CD8-positive, alpha-beta memory T cell (primary cell): ENCODE results near the gene FTSJ1. TPM values are rescaled to one million over a fixed set of nuclear protein-coding genes. Genes with fewer than 3 reads are reported as not detected.

ENCODE experiments used
- CTCF ChIA-PET: fragments of 350-600 bp; sonication (Branson Sonifier 250); formaldehyde crosslinking; loops from one replicate; lab custom pipeline; 2021; ENCODE audit warnings: antibody characterized with exemption; lab: Charles Lee
- POLR2A ChIA-PET: fragments of 350-600 bp; sonication (Branson Sonifier 250); formaldehyde crosslinking; loops from one replicate; lab custom pipeline; 2021; ENCODE audit warnings: antibody characterized with exemption; lab: Charles Lee
- DNase-seq, 5 donors: peaks; one replicate each; pipeline versions ENCODE4 v3.0.0 to v3.0.0-alpha.2; 2020 to 2022; ENCODE audit warnings: mixed read lengths in 1 of 5
- H3K27ac ChIP-seq: one replicate; pipeline ENCODE4 v1.7.0; 2013; ENCODE audit warnings: low read depth, mild to moderate bottlenecking, low read length, moderate library complexity
- H3K27me3 ChIP-seq: 2 replicates; pipeline ENCODE4 v1.7.0; 2013; ENCODE audit warnings: low read length, mild to moderate bottlenecking; ENCODE audit not compliant: insufficient read depth, poor library complexity, severe bottlenecking
- H3K36me3 ChIP-seq: 2 replicates; pipeline ENCODE4 v1.7.0; 2013; ENCODE audit warnings: mild to moderate bottlenecking, low read length, moderate library complexity; ENCODE audit not compliant: insufficient read depth
- H3K4me1 ChIP-seq: 2 replicates; pipeline ENCODE4 v1.7.0; 2013; ENCODE audit warnings: mild to moderate bottlenecking, low read length, moderate library complexity; ENCODE audit not compliant: insufficient read depth
- H3K4me3 ChIP-seq: 2 replicates; pipeline ENCODE4 v1.7.0; 2013; ENCODE audit warnings: mild to moderate bottlenecking, low read length
- H3K9me3 ChIP-seq: 2 replicates; pipeline ENCODE4 v1.7.0; 2013; ENCODE audit warnings: mild to moderate bottlenecking, low read length
- H3K27ac Mint-ChIP-seq, 8 donors: one replicate each; pipeline ENCODE4 v1.8.0; 2020 to 2021; ENCODE audit warnings: mixed read lengths in 8 of 8, mild to moderate bottlenecking in 6 of 8, inconsistent platforms in 3 of 8, moderate library complexity in 3 of 8
- H3K27me3 Mint-ChIP-seq, 2 donors: one replicate each; pipeline ENCODE4 v1.8.0; 2020 to 2021; ENCODE audit warnings: mixed read lengths in 2 of 2, mild to moderate bottlenecking in 1 of 2, moderate library complexity in 1 of 2
- H3K36me3 Mint-ChIP-seq, 3 donors: one replicate each; pipeline ENCODE4 v1.8.0; 2020 to 2021; ENCODE audit warnings: mixed read lengths in 3 of 3, inconsistent platforms in 1 of 3, mild to moderate bottlenecking in 1 of 3
- H3K4me1 Mint-ChIP-seq, 3 donors: one replicate each; pipeline ENCODE4 v1.8.0; 2020 to 2021; ENCODE audit warnings: mixed read lengths in 3 of 3, inconsistent platforms in 1 of 3, mild to moderate bottlenecking in 1 of 3
- H3K4me3 Mint-ChIP-seq, 7 donors: one replicate each; pipeline ENCODE4 v1.8.0; 2020 to 2021; ENCODE audit warnings: mixed read lengths in 7 of 7, mild to moderate bottlenecking in 6 of 7, moderate library complexity in 4 of 7, inconsistent platforms in 2 of 7
- H3K9me3 Mint-ChIP-seq, 5 donors: one replicate each; pipeline ENCODE4 v1.8.0; 2020 to 2022; ENCODE audit warnings: mixed read lengths in 5 of 5, mild to moderate bottlenecking in 3 of 5, moderate library complexity in 2 of 5, inconsistent platforms in 1 of 5
- polyA plus RNA-seq: library from polyadenylated mRNA; unstranded; fragments of 300-500 nt; fragmentation: Illumina TruSeq; gene quantifications from one replicate; pipeline ENCODE4 v1.2.3, GENCODE V29; 2021
- total RNA-seq, 2 experiments: library from RNA; stranded (reverse); gene quantifications; one replicate each; pipeline ENCODE4 v1.2.3, GENCODE V29; 2021

Gene FTSJ1
- total and polyA plus RNA-seq, 3 experiments from 2014 or later: 69.4 to 107 (median 105) TPM

GRCh38 chrX:48467281-48467761, 8.7 kb upstream of the FTSJ1 start:
- Mint-ChIP-seq H3K36me3 (peaks cover 1 to 24% (median 4%) of the 10 kb centered on the region in 3 donors), H3K4me3 (peak overlapping the region in 5 of 7 donors; percentile 35 to 88 (median 87)), H3K9me3 (no peaks in the 10 kb centered on the region), H3K4me1 (peaks cover 18 to 43% (median 29%) of the 10 kb centered on the region in 3 donors), H3K27me3 (peaks cover 0 to 5% of the 10 kb centered on the region in 2 donors), H3K27ac (peak overlapping the region in 3 of 8 donors; percentile 15 to 80 (median 71))
- no peaks in the 10 kb centered on the region for H3K9me3 ChIP-seq
- H3K27me3 ChIP-seq: no peaks in the 10 kb centered on the region
- H3K27ac ChIP-seq: no peak overlapping the region
- CTCF ChIA-PET: interaction anchor here (2.5 kb wide), 1 partner anchor 73 kb away, joined by 10 read pairs; the partner anchor contains the start of gene TBC1D25
- DNase-seq: no peak
- H3K4me3 ChIP-seq: peak overlapping the region; percentile 74
- H3K4me1 ChIP-seq: peaks cover 13% of the 10 kb centered on the region
- no peaks in the 10 kb centered on the region for H3K36me3 ChIP-seq
- POLR2A ChIA-PET: no interaction called here

GRCh38 chrX:48468247-48468671, 7.7 kb upstream of the FTSJ1 start:
- Histone ChIP-seq H3K9me3 (no peaks in the 10 kb centered on the region), H3K4me3 (peak overlapping the region; percentile 74), H3K27ac (peak overlapping the region; percentile 72), H3K27me3 (no peaks in the 10 kb centered on the region), H3K4me1 (peaks cover 13% of the 10 kb centered on the region), H3K36me3 (no peaks in the 10 kb centered on the region)
- peak overlapping the region; percentile 35 to 98 (median 76) for H3K27ac Mint-ChIP-seq
- H3K4me3 Mint-ChIP-seq: peak overlapping the region; percentile 87 to 96 (median 89)
- POLR2A ChIA-PET: interaction anchor here (0.6 to 1.3 kb wide), 2 partner anchors 36 to 106 kb away, joined by 4 to 9 read pairs; partner anchors contain the start of gene RBM3
- peaks cover 18 to 43% (median 29%) of the 10 kb centered on the region in 3 donors for H3K4me1 Mint-ChIP-seq
- no peaks in the 10 kb centered on the region for H3K9me3 Mint-ChIP-seq
- H3K27me3 Mint-ChIP-seq: peaks cover 0 to 2% of the 10 kb centered on the region in 2 donors
- CTCF ChIA-PET: no interaction called here
- H3K36me3 Mint-ChIP-seq: peaks cover 1 to 17% (median 4%) of the 10 kb centered on the region in 3 donors
- DNase-seq: peak in 2 of 5 donors; percentile 5 to 6

- peak overlapping the region; percentile 87 to 96 (median 89) for H3K4me3 Mint-ChIP-seq
- no peaks in the 10 kb centered on the region for H3K36me3 ChIP-seq
- no peaks in the 10 kb centered on the region for H3K9me3 ChIP-seq
- peak overlapping the region; percentile 72 for H3K27ac ChIP-seq
- no peaks in the 10 kb centered on the region for H3K27me3 ChIP-seq
- peak in 4 of 5 donors; percentile 13 to 54 (median 23) for DNase-seq
- POLR2A ChIA-PET: interaction anchor here (0.6 to 1.3 kb wide), 3 partner anchors 35 to 422 kb away, joined by 4 to 9 read pairs (median 4); partner anchors contain the start of gene RBM3
- H3K36me3 Mint-ChIP-seq: peaks cover 1 to 16% (median 4%) of the 10 kb centered on the region in 3 donors
- H3K4me1 Mint-ChIP-seq: peaks cover 18 to 41% (median 26%) of the 10 kb centered on the region in 3 donors
- CTCF ChIA-PET: interaction anchor here (1.4 kb wide), 1 partner anchor 71 kb away, joined by 4 read pairs; the partner anchor contains the start of gene TBC1D25
- H3K4me3 ChIP-seq: peak overlapping the region; percentile 74
- peaks cover 13% of the 10 kb centered on the region for H3K4me1 ChIP-seq
- H3K27ac Mint-ChIP-seq: peak overlapping the region; percentile 35 to 98 (median 86)
- H3K9me3 Mint-ChIP-seq: no peaks in the 10 kb centered on the region
- H3K27me3 Mint-ChIP-seq: peaks cover 0 to 2% of the 10 kb centered on the region in 2 donors
These were observed 7.0 kb upstream of the FTSJ1 start for GRCh38 chrX:48468693-48469691.

GRCh38 chrX:48470110-48470832, 5.7 kb upstream of the FTSJ1 start, which contains the start of gene SLC38A5:
Gene SLC38A5 (minus strand): TSS chrX:48470260. CDS start chrX:48467924, 2,336 bp downstream.
- Mint-ChIP-seq H3K4me3 (peak within 1 kb of the TSS; percentile 87 to 96 (median 89)), H3K4me1 (peaks cover 13 to 38% (median 21%) of the 10 kb centered on the region in 3 donors), H3K9me3 (no peaks in the 10 kb centered on the region), H3K36me3 (peaks cover 1 to 9% (median 4%) of the 10 kb centered on the region in 3 donors), H3K27me3 (peaks cover 0 to 6% of the 10 kb centered on the region in 2 donors), H3K27ac (peak within 1 kb of the TSS; percentile 4 to 98 (median 83))
- peak within 1 kb of the TSS; percentile 74 for H3K4me3 ChIP-seq
- peaks cover 13% of the 10 kb centered on the region for H3K4me1 ChIP-seq
- ChIA-PET POLR2A (no interaction called here), CTCF (interaction anchor here (1.4 kb wide), 1 partner anchor 69 kb away, joined by 4 read pairs; the partner anchor contains the start of gene TBC1D25)
- no peaks in the 10 kb centered on the region for H3K9me3 ChIP-seq
- H3K27ac ChIP-seq: peak within 1 kb of the TSS; percentile 72
- no peak for DNase-seq
- H3K36me3 ChIP-seq: no peaks in the 10 kb centered on the region
- H3K27me3 ChIP-seq: no peaks in the 10 kb centered on the region

- Mint-ChIP-seq H3K27ac (peak overlapping the region in 1 of 8 donors; percentile 64), H3K4me3 (peak overlapping the region in 2 of 7 donors; percentile 2 to 27), H3K36me3 (peaks cover 0 to 4% (median 0%) of the 10 kb centered on the region in 3 donors), H3K27me3 (peaks cover 0 to 6% of the 10 kb centered on the region in 2 donors), H3K9me3 (no peaks in the 10 kb centered on the region), H3K4me1 (peaks cover 14 to 37% (median 22%) of the 10 kb centered on the region in 3 donors)
- H3K9me3 ChIP-seq: no peaks in the 10 kb centered on the region
- ChIA-PET POLR2A (no interaction called here), CTCF (no interaction called here)
- H3K36me3 ChIP-seq: no peaks in the 10 kb centered on the region
- H3K4me3 ChIP-seq: no peak overlapping the region
- H3K4me1 ChIP-seq: peaks cover 13% of the 10 kb centered on the region
- no peak for DNase-seq
- H3K27me3 ChIP-seq: no peaks in the 10 kb centered on the region
- no peak overlapping the region for H3K27ac ChIP-seq
These were observed 5.2 kb upstream of the FTSJ1 start for GRCh38 chrX:48470833-48471118.

DNA sequence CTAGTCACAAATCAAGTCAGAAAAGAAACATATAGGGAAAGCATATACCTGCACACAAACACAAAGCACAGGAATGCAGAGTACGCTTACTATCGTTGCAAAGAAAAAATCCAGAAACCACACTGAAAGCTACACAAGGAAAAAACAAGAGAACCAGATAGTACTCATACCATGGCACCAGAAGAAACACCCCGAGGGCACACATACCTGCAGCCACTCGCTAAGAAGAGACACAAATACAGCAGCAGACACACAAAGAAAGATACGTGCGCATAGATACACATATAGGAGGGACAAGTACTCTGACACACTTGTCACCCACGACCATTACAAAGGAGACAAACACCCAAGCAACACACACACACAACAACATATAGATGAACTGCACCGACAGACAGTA, 4.5 kb upstream of the FTSJ1 start:
- Histone ChIP-seq H3K4me1 (peaks cover 14% of the 10 kb centered on the region), H3K27ac (no peak overlapping the region), H3K9me3 (no peaks in the 10 kb centered on the region), H3K36me3 (no peaks in the 10 kb centered on the region), H3K4me3 (no peak overlapping the region), H3K27me3 (no peaks in the 10 kb centered on the region)
- Mint-ChIP-seq H3K27me3 (peaks cover 0 to 6% of the 10 kb centered on the region in 2 donors), H3K27ac (no peak overlapping the region), H3K4me1 (peaks cover 18 to 42% (median 22%) of the 10 kb centered on the region in 3 donors), H3K36me3 (peaks cover 0 to 6% (median 0%) of the 10 kb centered on the region in 3 donors), H3K4me3 (peak overlapping the region in 2 of 7 donors; percentile 20 to 59), H3K9me3 (no peaks in the 10 kb centered on the region)
- no peak for DNase-seq
- ChIA-PET POLR2A (no interaction called here), CTCF (no interaction called here)

GRCh38 chrX:48472225-48472624, 3.8 kb upstream of the FTSJ1 start:
- ChIA-PET CTCF (interaction anchor here (1.0 kb wide), 1 partner anchor 8 kb away, joined by 3 read pairs; no protein-coding TSS in a partner anchor), POLR2A (no interaction called here)
- H3K27me3 ChIP-seq: no peaks in the 10 kb centered on the region
- Mint-ChIP-seq H3K4me1 (peaks cover 24 to 43% (median 25%) of the 10 kb centered on the region in 3 donors), H3K4me3 (peak overlapping the region in 1 of 7 donors; percentile 57), H3K9me3 (no peaks in the 10 kb centered on the region), H3K27me3 (peaks cover 0 to 6% of the 10 kb centered on the region in 2 donors), H3K36me3 (peaks cover 0 to 6% (median 0%) of the 10 kb centered on the region in 3 donors), H3K27ac (no peak overlapping the region)
- no peak overlapping the region for H3K4me3 ChIP-seq
- no peak for DNase-seq
- H3K4me1 ChIP-seq: peaks cover 22% of the 10 kb centered on the region
- no peaks in the 10 kb centered on the region for H3K36me3 ChIP-seq
- no peaks in the 10 kb centered on the region for H3K9me3 ChIP-seq
- H3K27ac ChIP-seq: no peak overlapping the region
